SHP77 treated with DMSO at 0.1 percent for 48 hours (cell line): Measurements from ENCODE around the gene VSTM4.

Experiments used
- DNase-seq: peaks from one replicate; lab custom pipeline; 2025; lab: John Stamatoyannopoulos, UW

Gene VSTM4

DNA sequence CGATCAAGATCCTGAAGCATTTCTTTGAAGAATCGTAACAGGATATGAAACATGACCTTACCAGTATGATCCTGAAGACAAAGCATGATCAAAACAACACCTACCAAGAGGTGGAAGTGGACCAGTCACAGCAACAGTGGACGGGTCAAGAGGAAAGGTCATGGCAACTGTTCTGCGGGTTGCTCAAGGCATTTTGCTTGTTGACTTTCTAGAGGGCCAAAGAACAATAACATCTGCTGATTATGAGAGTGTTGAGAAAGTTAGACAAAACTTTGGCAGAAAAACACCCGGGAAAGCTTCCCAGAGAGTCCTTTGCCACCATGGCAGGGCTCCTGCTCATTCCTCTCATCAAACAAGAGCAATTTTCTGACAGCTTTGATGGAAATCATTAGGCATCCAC, 110.1 kb downstream of the VSTM4 start:
- no peak for DNase-seq

GRCh38 chr10:49001870-49002672, 113.3 kb downstream of the VSTM4 start:
- DNase-seq = no peak

- DNase-seq = no peak
Observed at GRCh38 chr10:49001402-49001801, 113.9 kb downstream of the VSTM4 start.

- no peak for DNase-seq
Observed at GRCh38 chr10:49000437-49001398, 114.6 kb downstream of the VSTM4 start.

DNA sequence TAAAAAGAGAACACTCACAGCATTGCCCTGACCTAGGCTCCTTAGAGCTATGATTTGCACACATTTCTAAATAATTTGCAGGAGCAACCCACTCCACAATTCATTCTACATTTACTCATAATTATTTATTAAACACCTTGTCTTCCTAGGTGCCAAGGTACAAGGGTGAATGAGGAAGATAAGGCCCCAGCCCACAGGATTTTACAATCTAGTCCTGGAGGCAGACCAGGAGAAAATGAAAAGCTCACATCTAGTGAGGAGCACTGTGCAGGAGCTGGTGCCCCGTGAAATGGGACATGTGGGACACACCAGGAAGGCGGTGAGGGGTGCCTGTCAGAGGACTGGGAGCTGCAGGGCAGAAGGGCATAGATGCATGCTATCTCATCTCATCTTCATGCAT, 116.0 kb downstream of the VSTM4 start:
- no peak for DNase-seq

DNA sequence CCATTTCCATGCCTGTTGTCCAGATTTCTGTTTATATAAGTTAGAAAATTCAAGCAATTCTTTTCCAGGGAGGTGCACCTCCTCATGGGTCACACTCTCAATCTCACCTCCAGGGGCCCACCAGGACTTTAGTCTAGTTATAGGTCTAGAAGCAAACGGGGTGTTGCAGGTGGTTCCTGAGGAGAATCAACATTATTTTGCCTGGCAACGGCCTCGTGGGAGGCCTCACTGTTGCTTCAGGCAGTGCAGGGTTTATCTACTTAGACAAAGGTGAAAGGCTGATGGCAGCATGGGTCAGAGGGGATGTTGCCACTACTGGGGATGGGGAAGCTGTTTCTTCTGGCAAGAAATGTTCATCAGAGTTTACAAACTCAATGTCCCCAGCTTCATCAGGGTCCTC, 119.0 kb downstream of the VSTM4 start:
- no peak for DNase-seq

- DNase-seq = no peak
Observed at GRCh38 chr10:48993627-48994026, 121.7 kb downstream of the VSTM4 start.

GRCh38 chr10:48990226-48990625, 125.1 kb downstream of the VSTM4 start:
- DNase-seq = no peak

GRCh38 chr10:48985621-48986158, 129.6 kb downstream of the VSTM4 start:
- DNase-seq = no peak

GRCh38 chr10:48983648-48984351, 131.5 kb downstream of the VSTM4 start:
- no peak for DNase-seq

DNA sequence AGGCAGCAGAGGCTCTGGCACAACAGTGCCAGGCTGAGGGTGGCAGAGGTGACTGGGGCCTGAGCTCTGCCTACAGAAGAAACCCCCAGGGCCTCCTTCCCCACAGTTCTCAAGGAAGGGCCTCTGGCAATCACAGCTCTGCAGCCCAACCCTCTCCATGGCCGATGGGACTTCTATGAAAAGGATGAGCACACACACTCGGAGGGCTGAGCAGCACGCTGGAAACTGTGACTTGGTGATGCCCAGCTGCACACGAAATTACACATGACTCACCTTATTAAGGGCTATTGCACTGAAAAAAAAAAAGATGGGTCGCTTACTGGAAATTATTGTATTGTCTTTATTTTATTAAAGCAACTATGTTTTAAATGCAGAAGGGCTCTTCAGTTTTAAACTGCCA, 132.7 kb downstream of the VSTM4 start:
- DNase-seq = no peak

DNA sequence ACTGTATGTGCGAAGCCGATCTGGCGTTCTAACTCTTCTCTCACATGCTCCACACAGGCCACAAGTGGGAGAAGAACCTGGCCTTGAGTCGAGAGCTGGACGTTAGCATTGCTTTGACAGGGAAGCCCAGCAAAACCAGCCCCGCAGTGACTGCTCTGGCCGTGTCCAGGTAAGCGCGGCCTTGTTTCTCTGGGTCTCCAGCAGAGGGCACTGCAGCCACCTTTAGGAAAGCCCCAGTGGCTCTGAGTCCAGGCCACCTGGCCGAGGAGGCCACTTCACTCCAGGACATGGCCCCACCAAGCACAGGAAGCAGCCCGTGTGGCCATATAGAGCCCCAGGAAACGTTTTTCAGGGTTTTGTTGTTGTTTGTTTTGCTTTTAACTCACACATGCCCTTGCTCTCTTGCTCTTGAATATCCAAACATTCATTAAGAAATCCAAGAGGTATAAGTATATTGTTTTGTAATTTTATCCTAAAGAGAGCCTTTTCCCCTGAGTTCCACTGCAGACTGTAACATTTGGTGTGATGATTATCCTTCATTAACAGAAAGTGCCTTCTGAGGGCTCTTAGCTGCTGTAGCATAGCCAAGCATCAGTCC, 133.9 kb downstream of the VSTM4 start:
- no peak for DNase-seq

- DNase-seq = no peak
Observed at GRCh38 chr10:48978318-48978717, 137.0 kb downstream of the VSTM4 start.

GRCh38 chr10:48976196-48976595, 139.1 kb downstream of the VSTM4 start:
- DNase-seq = no peak

- no peak for DNase-seq
Observed at GRCh38 chr10:48974510-48975156, 140.7 kb downstream of the VSTM4 start.

DNA sequence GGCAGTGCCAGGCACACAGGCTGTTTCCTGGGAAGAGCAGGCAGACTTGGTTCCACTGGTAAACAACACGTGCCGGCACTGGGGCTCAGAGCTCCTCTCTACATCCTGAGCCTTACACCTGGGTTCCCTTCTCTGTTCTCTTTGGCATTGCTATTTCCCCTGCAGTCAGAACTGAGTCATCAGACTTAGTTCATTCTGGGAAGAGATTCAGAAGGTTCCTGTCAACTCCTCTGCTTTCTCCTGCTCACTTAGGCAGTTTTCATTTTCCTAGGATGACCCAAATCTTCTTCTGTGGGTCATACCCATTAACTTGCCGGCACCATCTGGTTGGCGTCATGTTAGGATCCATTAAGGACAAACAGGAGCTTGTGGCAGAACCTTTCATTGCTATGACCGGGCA, 142.3 kb downstream of the VSTM4 start:
- DNase-seq = no peak

DNA sequence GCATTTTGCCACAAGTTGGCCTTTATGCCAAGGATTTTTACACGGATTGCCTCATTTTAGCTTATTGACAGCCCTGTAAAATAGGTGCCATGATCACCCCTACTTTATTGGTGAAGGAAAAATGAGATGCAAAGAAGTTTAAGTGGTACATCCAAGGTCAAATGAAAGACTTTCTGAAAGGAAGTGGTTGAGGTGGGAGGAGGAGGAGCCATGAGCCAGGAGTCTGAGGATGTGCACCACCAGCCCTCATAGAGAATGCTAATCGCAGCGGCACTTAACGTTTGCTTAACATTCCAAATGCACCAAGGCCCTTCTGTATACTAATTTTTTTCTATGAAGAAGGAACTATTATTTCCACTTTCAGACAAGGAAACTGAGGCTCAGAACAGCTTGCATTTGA, 144.7 kb downstream of the VSTM4 start:
- DNase-seq = no peak

DNA sequence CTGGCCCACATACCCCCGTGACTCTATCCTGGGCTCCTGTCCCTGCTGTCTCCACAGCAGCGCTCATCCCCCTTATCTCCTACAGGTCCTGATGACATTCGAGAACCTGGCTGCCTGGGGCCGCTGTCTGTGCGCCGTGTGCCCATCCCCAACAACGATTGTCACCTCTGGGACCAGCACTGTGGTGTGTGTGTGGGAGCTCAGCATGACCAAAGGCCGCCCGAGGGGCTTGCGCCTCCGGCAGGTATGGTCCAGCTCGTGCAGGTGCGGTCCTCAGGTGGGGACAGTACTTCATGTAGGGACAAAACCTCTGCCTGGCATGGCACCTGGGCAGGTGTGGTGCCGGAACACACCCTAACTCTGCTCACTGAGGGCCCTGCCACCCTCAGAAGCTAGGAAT, 145.3 kb downstream of the VSTM4 start:
- no peak for DNase-seq

DNA sequence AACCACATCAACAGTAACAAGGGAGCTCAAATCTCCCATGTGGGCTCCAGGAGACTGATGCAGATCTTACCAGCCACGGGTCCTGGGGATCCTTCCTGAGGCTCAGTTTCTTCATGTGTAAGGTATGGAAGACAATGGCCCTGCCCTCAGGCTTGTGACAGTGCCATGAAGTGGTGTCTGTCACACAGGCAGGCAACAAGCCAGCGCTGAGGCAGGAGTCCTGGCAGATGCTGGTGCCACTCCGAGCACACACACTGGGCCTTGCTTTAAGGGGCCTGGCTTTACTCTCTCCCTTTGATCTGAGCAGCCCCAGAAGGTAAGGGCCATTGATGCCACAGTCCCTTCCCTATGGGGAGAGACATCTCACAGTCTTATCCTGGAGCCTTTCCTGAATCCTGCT, 147.3 kb downstream of the VSTM4 start:
- no peak for DNase-seq

GRCh38 chr10:48965460-48965859, 149.9 kb downstream of the VSTM4 start:
- DNase-seq = no peak
